ENCODE results near the gene DISP3.
"Not testable (repeated sequence)": the region's sequence is repeated elsewhere in the genome, so short reads cannot be mapped to it uniquely, and the experiment has no call there.

The DISP3 gene

GRCh38 chr1:11559591-11559970 is 80.6 kb downstream of the DISP3 start:
- DNase-seq: no peak

GRCh38 chr1:11560061-11560460 is 81.1 kb downstream of the DISP3 start:
- DNase-seq: no peak

- DNase-seq: no peak
These were observed 82.8 kb downstream of the DISP3 start for GRCh38 chr1:11561740-11562139.

- no peak for DNase-seq
These were observed 83.7 kb downstream of the DISP3 start for GRCh38 chr1:11562664-11563063.

- peak; percentile 10 for DNase-seq
These were observed 84.7 kb downstream of the DISP3 start for GRCh38 chr1:11563560-11564069.

GRCh38 chr1:11564237-11564636 is 85.3 kb downstream of the DISP3 start:
- no peak for DNase-seq

GRCh38 chr1:11566042-11566850 is 87.3 kb downstream of the DISP3 start:
- DNase-seq: no peak

GRCh38 chr1:11567244-11568065 is 88.5 kb downstream of the DISP3 start:
- DNase-seq: no peak

GRCh38 chr1:11568687-11569086 is 89.7 kb downstream of the DISP3 start:
- DNase-seq: no peak

GRCh38 chr1:11569551-11569950 is 90.6 kb downstream of the DISP3 start:
- DNase-seq: no peak

GRCh38 chr1:11569954-11570353 is 91.0 kb downstream of the DISP3 start:
- no peak for DNase-seq

GRCh38 chr1:11570821-11571380 is 91.9 kb downstream of the DISP3 start:
- no peak for DNase-seq

- no peak for DNase-seq
These were observed 93.1 kb downstream of the DISP3 start for GRCh38 chr1:11571906-11572616.

GRCh38 chr1:11573116-11573692 is 94.2 kb downstream of the DISP3 start:
- no peak for DNase-seq

- DNase-seq: no peak
These were observed 96.6 kb downstream of the DISP3 start for GRCh38 chr1:11575553-11575952.

GRCh38 chr1:11576109-11576875 is 97.3 kb downstream of the DISP3 start:
- DNase-seq: no peak

- DNase-seq: no peak
These were observed 99.0 kb downstream of the DISP3 start for GRCh38 chr1:11578004-11578403.

GRCh38 chr1:11579506-11579905 is 100.6 kb downstream of the DISP3 start:
- no peak for DNase-seq

- DNase-seq: not testable (repeated sequence)
These were observed 101.1 kb downstream of the DISP3 start for GRCh38 chr1:11580049-11580448.

- DNase-seq: no peak
These were observed 102.6 kb downstream of the DISP3 start for GRCh38 chr1:11581445-11581991.

- no peak for DNase-seq
These were observed 106.4 kb downstream of the DISP3 start for GRCh38 chr1:11585389-11585788.
